Measurements from ENCODE around the gene CRYBA2.

GRCh38 chr2:219022616-219023015 is 29.4 kb upstream of the CRYBA2 start:
- TF ChIP-seq CTCF (IDR thresholded peaks at IDR 0.05) (no peak), REST (IDR thresholded peaks at IDR 0.05; ENCODE audit: insufficient read depth in 1 of 2, low read depth in 2 of 2, low read length in 1 of 2) (no peak), TCF7L2 (IDR thresholded peaks at IDR 0.05; ENCODE audit: low read depth, low read length) (no peak)
